ENCODE measurements around the gene ZFAND6. TPM values are rescaled to one million over a fixed set of nuclear protein-coding genes. Genes with fewer than 3 reads are reported as not detected.
"Not testable (repeated sequence)": the region's sequence is repeated elsewhere in the genome, so short reads cannot be mapped to it uniquely, and the experiment has no call there.

ZFAND6 gene
- total RNA-seq, 1 donor from 2014 or later, result 84.9 TPM

DNA sequence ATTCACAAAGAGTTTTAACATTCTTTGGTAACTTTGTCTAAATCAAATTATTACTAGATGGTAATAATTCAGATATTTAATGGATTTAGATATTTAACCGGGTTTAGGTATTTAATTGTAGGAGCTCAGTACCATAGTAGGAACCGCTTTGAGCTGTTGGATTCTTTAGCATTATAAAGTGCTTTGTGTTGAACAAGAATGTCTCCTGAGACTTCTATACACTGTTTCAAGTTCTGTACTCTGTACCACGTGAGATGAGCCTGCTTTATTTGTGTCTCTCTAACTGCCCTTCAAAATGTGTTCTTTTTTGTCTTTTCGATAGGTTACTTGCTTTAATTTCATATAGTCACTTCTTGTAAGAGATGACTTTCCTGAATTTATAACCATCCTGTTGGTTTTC, 36.0 kb downstream of the ZFAND6 start:
- no peak for DNase-seq (ENCODE audit: extremely low read depth, low read depth, low spot score)

DNA sequence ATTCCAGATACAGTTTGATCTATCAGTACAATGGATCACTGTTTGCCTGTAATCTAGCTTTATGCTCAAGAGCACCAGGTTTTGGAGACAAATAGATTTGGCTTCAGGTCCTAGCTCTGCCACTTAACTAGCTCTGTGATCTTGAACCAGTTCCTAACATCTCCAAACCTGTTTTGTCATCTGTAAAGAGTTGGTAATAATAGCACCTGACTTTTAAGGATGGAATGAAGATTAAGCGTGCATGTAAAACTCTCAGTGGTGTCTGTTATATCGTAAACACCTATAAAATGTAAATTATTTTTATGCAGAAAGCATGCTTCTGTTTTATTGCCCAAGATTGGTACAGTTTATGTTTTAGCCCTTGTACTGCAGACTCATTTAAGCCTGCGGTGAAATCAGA, 36.5 kb downstream of the ZFAND6 start:
- DNase-seq (ENCODE audit: extremely low read depth, low read depth, low spot score), result no peak

DNA sequence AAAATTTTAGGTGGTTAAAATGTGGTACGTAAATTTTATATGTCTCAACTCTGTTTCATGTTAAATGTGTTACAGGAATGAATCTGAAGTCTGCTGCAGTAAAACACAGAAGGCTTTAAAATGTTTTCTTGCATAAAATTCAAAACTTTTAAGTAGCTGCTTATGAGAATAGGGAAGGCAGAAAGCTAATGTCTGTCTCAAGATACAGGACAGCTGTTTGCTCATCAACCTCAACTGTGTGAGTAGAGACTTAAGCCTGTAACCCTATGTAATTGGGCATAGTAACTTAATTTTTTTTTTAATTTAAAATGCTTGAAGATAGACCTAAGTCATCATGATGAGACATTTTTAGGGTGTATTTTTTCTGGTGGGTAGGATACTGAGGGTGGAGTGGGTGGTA, 38.9 kb downstream of the ZFAND6 start:
- DNase-seq (ENCODE audit: extremely low read depth, low read depth, low spot score), result no peak

DNA sequence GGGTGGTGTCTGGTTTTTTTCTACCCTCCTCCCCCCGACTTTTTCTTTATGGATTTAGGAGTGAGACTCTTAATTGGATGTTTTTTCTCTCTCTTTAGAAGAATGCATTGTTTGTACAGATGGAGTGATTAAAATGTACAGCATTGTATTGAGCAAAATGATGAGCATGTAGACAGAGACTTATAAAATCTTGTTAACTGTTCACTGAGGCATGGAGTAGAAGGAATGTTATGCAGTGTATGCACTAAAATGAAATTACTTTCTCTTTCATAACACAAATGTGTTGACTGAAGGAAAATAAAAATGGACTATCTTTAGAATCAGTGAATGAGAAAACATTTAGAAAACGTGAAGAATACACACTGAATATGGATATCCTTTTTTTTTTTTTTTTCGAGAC, 39.8 kb downstream of the ZFAND6 start:
- DNase-seq (ENCODE audit: extremely low read depth, low read depth, low spot score), result no peak

DNA sequence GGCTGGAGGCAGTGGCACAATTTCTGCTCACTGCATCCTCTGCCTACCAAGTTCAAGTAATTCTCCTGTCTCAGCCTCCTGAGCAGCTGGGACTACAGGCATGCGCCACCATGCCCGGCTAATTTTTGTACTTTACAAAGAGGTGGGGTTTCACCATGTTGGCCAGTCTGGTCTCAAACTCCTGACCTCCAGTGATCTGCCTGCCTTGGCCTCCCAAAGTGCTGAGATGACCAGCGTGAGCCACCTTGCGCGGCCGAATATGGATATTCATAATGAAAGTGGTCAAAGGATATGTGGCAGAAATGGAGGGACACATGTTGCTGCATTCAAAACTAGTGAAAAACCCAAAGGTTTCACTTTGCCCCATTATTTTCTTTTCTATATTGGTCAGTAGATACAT, 40.2 kb downstream of the ZFAND6 start:
- not testable (repeated sequence) for DNase-seq (ENCODE audit: extremely low read depth, low read depth, low spot score)

DNA sequence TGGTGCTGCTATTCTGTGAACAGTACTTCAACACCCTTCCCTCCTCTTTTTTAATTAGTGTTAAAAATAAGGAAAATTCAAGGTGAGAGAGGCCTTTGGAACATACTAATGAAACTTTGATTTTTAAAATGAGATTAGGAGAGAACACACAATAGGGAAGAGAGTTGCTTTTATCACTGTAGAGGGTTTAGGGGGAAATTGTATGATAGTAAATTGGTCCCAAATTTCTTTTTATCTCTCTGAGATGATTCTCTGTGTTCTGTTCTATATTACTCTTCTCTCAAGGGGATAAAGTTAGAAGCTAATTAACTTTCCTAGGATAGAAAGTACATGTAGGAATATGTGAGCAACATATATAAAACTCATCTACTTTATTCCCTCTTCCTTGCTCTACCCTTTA, 40.8 kb downstream of the ZFAND6 start:
- no peak for DNase-seq (ENCODE audit: extremely low read depth, low read depth, low spot score)

DNA sequence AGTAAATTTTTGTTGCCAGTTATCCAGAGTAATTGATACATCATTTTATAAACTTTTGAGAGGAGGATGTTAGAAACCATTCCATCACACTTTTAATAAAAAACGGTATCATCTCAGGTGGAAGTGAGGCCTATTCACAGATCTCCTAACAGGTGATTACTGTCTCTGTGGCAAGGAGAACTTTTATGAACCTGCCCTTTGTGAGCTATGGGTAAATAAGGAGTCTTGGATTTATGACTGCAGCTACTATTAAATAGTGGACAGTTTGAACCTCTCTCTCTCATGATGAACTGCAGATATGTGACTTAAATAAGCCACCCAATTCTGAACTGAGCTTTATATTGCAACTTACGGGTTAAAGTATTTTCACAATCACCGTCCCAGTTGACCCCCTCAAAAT, 45.7 kb downstream of the ZFAND6 start:
- DNase-seq (ENCODE audit: extremely low read depth, low read depth, low spot score), result no peak

DNA sequence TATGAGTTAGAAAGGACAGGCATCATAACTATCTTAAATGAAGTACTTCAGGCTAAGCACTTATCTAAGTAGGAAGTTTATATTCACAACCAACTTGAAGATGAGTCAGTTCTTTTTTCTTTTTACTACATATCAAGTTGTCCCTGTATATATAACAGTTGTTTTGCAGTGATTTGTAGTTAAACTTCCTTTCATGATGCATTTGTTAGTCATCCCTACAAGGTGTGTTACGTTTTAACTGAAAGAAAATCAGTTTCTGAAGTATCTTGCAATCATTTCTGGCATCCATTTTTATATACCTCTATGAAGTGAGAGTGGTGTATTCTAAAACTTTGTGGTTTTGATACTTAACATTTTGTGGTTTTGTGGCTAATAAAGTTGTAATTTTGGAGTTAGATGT, 46.1 kb downstream of the ZFAND6 start:
- DNase-seq (ENCODE audit: extremely low read depth, low read depth, low spot score), result no peak

DNA sequence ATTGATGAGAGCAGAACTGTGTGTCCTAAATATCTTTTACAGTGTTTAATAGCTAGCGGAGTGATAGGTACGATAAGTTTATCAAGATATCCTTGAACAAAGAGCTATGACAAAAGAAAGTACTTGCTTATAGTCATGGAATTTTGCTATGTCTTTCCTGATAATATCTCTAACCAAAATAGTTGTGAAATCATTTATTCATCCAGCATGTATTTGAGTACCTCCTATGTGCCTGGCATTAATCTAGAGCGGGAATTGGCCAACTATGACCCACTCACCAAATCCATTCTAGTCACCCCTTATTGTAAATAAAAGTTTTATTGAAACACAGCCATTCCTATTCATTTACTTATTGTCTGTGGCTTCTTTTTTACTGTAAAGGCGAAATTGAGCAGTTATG, 46.6 kb downstream of the ZFAND6 start:
- DNase-seq (ENCODE audit: extremely low read depth, low read depth, low spot score), result no peak

DNA sequence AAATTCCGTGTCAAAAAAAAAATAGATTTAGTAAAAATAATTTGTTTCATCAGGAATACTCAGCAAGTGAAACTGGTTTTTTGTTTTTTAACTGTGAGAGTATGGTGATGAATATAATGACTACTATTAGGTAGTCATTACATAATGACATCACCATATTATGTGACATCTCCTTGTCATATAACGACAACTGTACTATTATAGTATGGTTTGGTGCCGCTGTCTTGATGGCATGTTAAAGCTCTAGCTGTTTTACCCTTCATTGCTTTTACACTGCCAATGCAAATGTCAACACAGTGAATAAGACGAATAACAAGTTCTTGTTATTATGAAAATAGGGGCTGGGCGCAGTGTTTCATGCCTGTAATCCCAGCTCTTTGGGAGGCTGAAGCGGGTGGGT, 47.7 kb downstream of the ZFAND6 start:
- no peak for DNase-seq (ENCODE audit: extremely low read depth, low read depth, low spot score)

DNA sequence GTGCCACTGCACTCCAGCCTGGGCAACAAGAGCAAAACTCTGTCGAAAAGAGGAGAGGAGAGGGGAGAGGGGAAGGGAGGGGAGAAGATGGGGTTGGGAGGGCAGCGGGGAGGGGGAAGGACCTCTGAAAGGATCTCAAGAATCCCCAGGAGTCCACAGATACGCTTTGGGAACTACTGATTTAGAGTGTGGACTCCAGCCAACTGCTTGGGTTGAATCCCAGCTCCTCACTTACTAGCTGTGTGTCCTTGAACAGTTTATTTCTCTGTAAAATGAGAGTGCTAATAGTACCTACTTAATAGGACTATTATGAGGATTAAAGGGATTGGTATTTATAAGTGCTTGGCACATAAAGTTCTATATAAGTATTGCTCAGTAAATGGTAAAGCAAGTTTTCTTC, 48.3 kb downstream of the ZFAND6 start:
- DNase-seq (ENCODE audit: extremely low read depth, low read depth, low spot score), result no peak

DNA sequence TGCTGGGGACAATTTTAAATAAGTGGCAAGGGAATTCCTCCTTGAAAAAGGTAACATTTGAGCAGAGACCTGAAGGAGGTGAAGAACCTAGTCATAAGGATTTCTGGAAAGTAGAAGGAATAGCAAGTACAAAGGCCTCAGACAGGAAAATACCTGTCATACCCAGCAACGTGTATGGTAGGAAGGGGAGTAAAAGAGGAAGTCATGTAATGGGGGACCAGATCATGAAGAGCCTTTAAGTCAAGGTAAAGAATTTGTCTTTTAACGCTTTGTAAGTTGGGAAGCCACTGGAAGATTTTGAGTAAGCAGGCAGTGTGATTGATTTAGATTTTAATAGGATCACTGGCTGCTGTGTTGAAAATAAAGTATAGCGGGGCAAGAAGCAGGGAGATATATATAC, 49.9 kb downstream of the ZFAND6 start:
- no peak for DNase-seq (ENCODE audit: extremely low read depth, low read depth, low spot score)

DNA sequence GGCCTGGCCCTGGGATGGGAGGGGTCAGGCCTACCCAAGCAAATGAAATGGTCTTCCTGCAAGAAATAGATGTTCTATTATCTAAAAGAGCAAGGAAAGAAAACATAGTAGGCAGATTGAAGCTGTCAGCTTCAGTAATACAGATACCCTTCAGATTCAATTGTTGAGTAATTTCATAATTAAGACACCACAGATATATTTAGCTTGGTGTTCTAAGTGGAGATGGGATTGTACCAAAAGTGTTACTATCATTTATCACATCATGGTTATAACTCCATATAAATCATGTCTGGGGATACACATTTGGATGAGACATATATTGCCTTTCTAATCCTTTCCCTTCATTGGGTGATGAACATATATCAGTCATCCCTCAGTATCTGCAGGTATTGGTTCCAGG, 51.4 kb downstream of the ZFAND6 start:
- DNase-seq (ENCODE audit: extremely low read depth, low read depth, low spot score), result no peak

DNA sequence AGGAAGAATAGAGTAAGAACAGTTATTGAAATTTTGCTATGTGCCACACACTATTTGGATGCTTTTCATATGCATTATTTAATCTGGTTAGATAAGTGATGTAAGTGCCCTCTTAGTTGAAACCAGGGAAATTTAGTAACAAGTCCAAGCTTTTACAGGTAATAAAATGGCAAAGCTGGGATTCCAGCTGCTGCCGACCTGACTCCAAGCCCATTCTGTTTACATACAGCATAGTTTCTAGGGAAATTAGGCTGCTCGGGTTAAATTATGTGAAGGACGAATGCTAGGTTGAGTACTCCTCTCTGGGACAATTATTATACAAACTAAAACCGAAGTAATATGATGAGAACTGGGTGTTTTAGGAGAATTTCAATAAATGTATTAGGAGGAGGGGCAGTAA, 54.6 kb downstream of the ZFAND6 start:
- no peak for DNase-seq (ENCODE audit: extremely low read depth, low read depth, low spot score)

DNA sequence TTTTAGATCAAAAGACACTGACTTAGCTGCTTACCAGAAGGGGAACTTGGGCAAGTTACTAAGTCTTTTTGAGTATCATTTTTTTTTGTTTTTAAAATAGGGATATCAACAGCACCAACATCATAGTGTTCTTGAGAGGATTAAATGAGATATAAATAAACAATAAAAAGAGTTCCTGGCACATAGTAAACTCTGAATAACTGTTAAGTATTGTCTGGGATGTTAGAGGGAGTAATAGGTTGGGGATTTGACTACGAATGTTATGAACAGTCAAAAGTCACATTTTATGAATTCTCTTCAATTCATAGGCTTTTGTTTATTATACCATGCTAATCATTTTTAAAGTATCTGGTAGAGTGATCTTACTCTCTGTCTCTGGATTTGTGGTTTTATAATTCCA, 55.5 kb downstream of the ZFAND6 start:
- no peak for DNase-seq (ENCODE audit: extremely low read depth, low read depth, low spot score)

DNA sequence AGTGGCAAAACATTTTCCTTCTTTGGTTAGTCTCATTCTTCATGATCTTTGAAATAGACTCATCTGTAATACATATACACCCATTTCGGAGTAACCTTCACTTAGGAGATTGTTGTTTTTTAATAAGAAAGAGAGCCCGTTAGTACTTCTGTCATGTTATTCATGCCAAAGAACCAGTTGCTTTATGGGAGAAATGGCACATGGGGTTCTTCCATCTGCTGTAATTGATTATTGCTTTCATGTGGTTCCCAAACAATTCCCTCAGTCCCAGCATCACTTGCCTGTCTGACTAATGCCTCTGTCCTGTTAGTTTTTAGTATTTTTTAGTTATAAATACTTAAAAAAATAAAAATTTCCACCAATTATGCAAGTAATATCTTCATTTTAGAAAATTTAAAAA, 59.5 kb downstream of the ZFAND6 start:
- no peak for DNase-seq (ENCODE audit: extremely low read depth, low read depth, low spot score)

DNA sequence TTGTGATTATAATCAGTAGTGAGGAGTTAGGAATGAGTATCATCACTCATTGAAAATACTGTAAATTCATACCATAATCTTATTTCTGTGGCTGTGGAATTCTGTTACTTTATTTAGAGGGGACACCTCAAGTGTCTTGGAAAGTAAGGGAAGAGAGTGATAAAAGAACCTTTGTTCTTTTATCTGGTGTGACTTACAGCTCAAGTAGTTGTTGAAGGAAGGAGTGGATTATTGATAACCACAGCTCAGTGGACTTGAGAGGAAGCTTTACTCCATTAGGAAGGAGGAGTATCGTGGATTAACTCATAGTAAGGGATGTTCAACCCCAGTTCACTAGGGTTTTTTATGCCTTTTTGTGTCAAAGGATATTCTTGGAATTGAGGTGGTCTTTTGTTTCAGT, 61.2 kb downstream of the ZFAND6 start:
- no peak for DNase-seq (ENCODE audit: extremely low read depth, low read depth, low spot score)

DNA sequence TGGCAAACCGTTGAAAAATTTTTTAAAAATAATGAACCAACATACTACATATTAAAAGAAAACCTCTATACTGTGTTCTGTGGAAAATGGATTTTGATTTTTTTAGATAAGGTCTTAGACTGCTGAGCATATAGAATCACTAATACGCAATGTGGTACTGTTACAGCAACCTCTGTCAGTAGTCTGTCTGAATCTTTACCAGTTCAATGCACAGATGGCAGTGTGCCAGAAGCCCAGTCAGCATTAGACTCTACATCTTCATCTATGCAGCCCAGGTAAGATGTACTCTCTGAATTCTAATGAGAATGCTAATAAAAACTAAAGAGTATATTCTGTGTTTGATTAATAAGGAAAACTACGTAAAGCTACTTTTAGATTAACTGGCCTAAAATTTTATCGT, 62.1 kb downstream of the ZFAND6 start:
- DNase-seq (ENCODE audit: extremely low read depth, low read depth, low spot score), result no peak

DNA sequence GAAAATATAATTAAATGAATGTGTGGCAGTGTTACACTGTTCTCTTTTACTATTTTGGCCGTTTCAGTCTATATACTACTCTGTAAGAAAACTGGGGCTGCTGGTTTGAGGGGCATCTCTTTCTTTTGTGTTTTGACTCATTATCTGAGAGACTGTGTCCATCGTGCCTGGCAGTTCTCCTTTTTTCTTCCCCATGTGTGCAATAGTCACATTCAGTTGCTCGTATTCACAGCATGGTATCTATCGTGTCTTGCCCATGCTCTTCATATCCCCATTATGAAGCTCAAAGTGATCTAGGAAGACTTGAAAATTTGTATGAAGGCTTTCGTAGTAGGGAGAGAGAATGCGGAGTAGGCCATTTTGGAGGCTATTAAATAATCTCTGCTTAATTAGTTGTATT, 63.6 kb downstream of the ZFAND6 start:
- DNase-seq (ENCODE audit: extremely low read depth, low read depth, low spot score), result no peak

DNA sequence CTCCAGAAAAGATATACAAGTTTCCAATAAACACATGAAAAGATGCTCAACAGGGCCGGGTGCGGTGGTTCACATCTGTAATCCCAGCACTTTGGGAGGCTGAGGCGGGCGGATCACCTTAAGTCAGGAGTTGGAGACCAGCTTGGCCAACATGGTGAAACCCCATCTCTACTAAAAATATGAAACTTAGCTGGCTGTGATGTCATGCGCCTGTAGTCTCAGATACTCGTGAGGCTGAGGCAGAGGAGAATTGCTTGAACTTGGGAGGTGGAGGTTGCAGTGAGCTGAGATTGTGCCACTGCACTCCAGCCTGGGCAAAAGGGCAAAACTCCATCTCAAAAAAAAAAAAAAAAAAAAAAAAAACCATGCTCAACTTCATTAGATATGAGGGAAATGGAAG, 67.8 kb downstream of the ZFAND6 start:
- not testable (repeated sequence) for DNase-seq (ENCODE audit: extremely low read depth, low read depth, low spot score)

DNA sequence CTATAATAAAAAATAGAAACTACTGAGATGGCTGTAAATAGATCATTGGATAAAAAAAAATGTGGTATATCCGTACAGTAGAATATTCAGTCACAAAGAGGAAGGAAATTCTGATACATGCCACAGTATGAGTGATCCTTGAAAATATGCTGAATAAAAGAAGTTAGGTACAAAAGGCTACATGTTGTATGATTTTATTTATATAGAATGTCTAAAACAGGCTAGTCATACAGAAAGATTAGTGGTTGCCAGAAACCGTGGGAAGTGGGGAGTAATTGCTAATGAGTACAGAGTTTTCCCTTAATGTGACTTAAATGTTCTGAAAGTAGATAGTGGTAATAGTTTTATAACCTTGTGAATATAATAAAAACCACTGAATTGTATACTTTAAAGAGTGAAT, 68.4 kb downstream of the ZFAND6 start:
- no peak for DNase-seq (ENCODE audit: extremely low read depth, low read depth, low spot score)

DNA sequence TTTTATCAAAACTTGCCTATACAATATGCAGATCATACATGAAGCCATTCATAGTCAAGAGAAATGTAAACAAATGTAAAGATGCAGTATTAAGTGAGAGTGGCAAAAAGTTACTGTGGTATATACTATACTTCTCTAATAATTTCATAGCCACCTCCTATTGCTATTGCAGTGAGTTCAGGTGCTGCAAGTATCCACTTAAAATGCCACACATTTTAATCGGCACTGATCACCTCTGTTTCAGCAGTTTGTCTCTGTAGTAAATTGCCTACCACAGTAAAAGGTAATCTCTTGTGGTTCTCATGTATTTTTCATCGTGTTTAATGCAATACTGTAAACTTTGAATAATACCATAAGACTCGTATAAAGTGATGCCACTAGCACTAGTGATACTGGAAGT, 72.9 kb downstream of the ZFAND6 start:
- DNase-seq (ENCODE audit: extremely low read depth, low read depth, low spot score), result no peak

DNA sequence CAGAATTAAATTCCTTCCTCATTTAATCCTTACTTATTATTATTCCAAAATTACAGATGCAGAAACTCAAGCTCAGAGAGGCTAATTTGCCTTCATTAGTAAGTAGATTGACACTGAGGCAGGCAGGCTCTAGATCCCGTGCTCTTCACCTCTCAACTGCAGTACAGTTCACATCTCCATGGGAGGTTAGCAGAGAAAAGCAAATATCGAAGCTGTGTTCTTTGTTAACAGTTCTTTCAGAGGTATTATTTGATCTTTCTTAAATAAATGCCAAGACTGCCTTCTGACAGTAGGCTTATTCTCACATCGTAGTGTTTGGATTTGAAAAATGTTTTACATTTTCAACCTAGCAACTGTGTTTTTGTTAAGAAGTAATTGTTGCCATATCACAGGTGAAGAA, 77.4 kb downstream of the ZFAND6 start:
- DNase-seq (ENCODE audit: extremely low read depth, low read depth, low spot score), result no peak

DNA sequence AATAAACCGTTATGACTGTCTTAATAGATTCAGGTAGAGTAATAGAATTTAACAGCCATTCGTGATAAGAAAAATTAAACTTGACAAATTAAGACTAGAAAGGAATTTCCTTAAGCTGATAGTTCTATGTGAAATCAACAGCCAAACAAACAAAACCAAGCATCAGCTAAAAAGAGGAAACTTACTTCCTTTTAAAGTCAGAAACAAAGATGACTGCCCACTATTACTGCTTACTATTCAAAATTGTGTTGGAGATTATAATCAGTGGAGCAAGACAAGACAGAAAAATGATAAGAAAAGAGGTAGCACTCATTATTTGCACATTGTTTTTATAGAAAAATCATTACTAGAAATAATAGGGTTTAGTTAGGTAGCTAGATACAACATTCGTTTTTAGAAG, 79.5 kb downstream of the ZFAND6 start:
- no peak for DNase-seq (ENCODE audit: extremely low read depth, low read depth, low spot score)
